GM23248 (cell line): Measurements from ENCODE around the gene LDLRAD4.

Experiments
- EZH2 ChIP-seq: fragments of 200-600 bp; sonication (generic); IDR thresholded peaks from 2 replicates; pipeline ENCODE4 v1.6.1; 2018; ENCODE audit warnings: antibody characterized with exemption, mild to moderate bottlenecking; ENCODE audit not compliant: insufficient read depth, poor library complexity, severe bottlenecking
- EZH2phosphoT487 ChIP-seq: fragments of 200-600 bp; sonication (generic); IDR thresholded peaks from 2 replicates; pipeline ENCODE4 v1.6.1; 2018; ENCODE audit warnings: antibody characterized with exemption, moderate library complexity, mild to moderate bottlenecking, low read depth; ENCODE audit not compliant: insufficient read depth

DNA sequence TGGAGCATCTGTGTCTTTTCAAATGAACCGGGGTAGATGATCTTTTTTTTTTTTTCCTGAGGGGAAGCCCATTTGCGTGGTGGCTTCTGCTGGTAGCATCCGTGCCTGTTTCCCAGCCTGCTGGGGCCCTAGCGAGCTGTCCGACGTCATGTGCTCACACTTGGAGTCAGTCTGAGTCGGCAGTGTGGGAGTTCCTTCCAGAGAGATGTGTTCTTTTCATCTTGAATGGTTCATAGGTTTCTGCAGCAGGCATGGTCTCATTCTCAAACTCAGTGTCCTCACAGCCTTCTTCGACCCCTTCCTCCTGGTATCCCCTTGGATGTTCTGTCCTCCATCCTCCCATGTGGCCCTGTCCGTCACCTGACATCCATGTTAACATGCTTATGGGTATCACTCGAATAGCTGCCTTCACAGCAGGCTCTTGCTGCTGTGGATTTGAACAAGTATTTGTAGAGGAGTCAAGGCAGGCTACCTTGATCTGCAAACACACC is 51.0 kb downstream of the LDLRAD4 start:
- TF ChIP-seq EZH2phosphoT487 (no peak), EZH2 (no peak)
